ENCODE data around the gene KRTAP5-1. TPM values are rescaled to one million over a fixed set of nuclear protein-coding genes. Genes with fewer than 3 reads are reported as not detected.
"Not testable (repeated sequence)": the region's sequence is repeated elsewhere in the genome, so short reads cannot be mapped to it uniquely, and the experiment has no call there.

The KRTAP5-1 gene
- total RNA-seq, 2 donors from 2014 or later: not detected

- ATAC-seq (ENCODE audit: insufficient number of reproducible peaks, low FRiP score, low read depth) (no peak), DNase-seq (ENCODE audit: low spot score) (no peak)
- no peak overlapping the region for H3K27ac ChIP-seq
- TF ChIP-seq, protein P1, sequence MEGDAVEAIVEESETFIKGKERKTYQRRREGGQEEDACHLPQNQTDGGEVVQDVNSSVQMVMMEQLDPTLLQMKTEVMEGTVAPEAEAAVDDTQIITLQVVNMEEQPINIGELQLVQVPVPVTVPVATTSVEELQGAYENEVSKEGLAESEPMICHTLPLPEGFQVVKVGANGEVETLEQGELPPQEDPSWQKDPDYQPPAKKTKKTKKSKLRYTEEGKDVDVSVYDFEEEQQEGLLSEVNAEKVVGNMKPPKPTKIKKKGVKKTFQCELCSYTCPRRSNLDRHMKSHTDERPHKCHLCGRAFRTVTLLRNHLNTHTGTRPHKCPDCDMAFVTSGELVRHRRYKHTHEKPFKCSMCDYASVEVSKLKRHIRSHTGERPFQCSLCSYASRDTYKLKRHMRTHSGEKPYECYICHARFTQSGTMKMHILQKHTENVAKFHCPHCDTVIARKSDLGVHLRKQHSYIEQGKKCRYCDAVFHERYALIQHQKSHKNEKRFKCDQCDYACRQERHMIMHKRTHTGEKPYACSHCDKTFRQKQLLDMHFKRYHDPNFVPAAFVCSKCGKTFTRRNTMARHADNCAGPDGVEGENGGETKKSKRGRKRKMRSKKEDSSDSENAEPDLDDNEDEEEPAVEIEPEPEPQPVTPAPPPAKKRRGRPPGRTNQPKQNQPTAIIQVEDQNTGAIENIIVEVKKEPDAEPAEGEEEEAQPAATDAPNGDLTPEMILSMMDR (IDR thresholded peaks at IDR 0.05): no peak
- H3K27me3 ChIP-seq (replicated peaks; ENCODE audit: insufficient read depth): no peaks in the 10 kb centered on the region
- H3K9me3 ChIP-seq: no peaks in the 10 kb centered on the region
- no peaks in the 10 kb centered on the region for H3K4me1 ChIP-seq (ENCODE audit: control insufficient read depth in 1 of 2, low read depth in 2 of 2)
- no peak overlapping the region for H3K4me3 ChIP-seq
- H3K36me3 ChIP-seq: no peaks in the 10 kb centered on the region
These were observed 1.6 kb upstream of the KRTAP5-1 start for GRCh38 chr11:1586699-1587098.

- not testable (repeated sequence) for DNase-seq (ENCODE audit: low spot score); H3K27ac ChIP-seq; H3K9me3 ChIP-seq; ATAC-seq (ENCODE audit: insufficient number of reproducible peaks, low FRiP score, low read depth); H3K27me3 ChIP-seq (replicated peaks; ENCODE audit: insufficient read depth); H3K4me1 ChIP-seq (ENCODE audit: control insufficient read depth in 1 of 2, low read depth in 2 of 2); H3K36me3 ChIP-seq; H3K4me3 ChIP-seq
These were observed 2.2 kb downstream of the KRTAP5-1 start for GRCh38 chr11:1582909-1583308.

GRCh38 chr11:1581976-1582375, 3.1 kb downstream of the KRTAP5-1 start:
- TF ChIP-seq, protein P1 (IDR thresholded peaks at IDR 0.05): no peak
- H3K36me3 ChIP-seq: no peaks in the 10 kb centered on the region
- H3K9me3 ChIP-seq: no peaks in the 10 kb centered on the region
- H3K27ac ChIP-seq: no peak overlapping the region
- H3K4me3 ChIP-seq: no peak overlapping the region
- H3K4me1 ChIP-seq (ENCODE audit: control insufficient read depth in 1 of 2, low read depth in 2 of 2): no peaks in the 10 kb centered on the region
- H3K27me3 ChIP-seq (replicated peaks; ENCODE audit: insufficient read depth): no peaks in the 10 kb centered on the region
- DNase-seq (ENCODE audit: low spot score) (no peak), ATAC-seq (ENCODE audit: insufficient number of reproducible peaks, low FRiP score, low read depth) (no peak)

DNA sequence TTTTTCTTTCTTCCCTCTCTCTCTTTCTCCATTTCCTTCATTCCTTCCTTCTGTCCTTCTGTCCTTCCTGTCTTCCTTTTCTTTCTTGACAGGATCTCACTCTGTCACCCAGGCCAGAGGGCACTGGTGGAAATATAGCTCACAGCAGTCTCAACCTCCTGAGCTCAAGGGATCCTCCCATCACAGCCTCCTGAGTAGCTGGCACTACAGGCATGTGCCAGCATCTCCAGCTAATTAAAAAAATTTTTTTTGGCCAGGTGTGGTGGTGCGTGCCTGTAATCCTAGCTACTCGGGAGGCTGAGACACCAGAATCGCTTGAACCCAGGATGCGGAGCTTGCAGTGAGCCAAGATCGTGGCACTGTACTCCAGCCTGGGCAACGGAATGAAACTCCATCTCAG, 8.3 kb downstream of the KRTAP5-1 start:
- H3K36me3 ChIP-seq: no peaks in the 10 kb centered on the region
- ATAC-seq (ENCODE audit: insufficient number of reproducible peaks, low FRiP score, low read depth): no peak
- TF ChIP-seq, protein P1 (IDR thresholded peaks at IDR 0.05): no peak
- H3K27ac ChIP-seq: no peak overlapping the region
- no peak for DNase-seq (ENCODE audit: low spot score)
- H3K4me1 ChIP-seq (ENCODE audit: control insufficient read depth in 1 of 2, low read depth in 2 of 2): peaks cover 5 to 20% of the 10 kb centered on the region in 2 donors
- H3K4me3 ChIP-seq: no peak overlapping the region
- H3K9me3 ChIP-seq: no peaks in the 10 kb centered on the region
- H3K27me3 ChIP-seq (replicated peaks; ENCODE audit: insufficient read depth): no peaks in the 10 kb centered on the region

DNA sequence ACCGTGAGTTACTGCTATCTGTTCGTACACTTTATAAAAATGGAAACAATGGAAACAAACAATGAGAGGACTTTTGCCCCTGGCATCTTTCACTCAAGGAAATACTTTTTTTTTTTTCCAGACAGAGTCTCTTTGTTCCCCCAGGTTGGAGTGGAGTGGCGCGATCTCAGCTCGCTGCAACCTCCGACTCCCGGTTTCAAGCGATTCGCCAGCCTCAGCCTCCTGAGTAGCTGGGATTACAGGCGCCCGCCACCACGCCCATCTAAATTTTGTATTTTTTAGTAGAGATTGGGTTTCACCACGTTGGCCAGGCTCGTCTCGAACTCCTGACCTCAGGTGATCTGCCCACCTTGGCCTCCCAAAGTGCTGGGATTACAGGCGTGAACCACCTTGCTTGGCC, 9.3 kb downstream of the KRTAP5-1 start:
- H3K36me3 ChIP-seq; H3K27me3 ChIP-seq (replicated peaks; ENCODE audit: insufficient read depth); DNase-seq (ENCODE audit: low spot score); H3K9me3 ChIP-seq; H3K27ac ChIP-seq; H3K4me3 ChIP-seq; ATAC-seq (ENCODE audit: insufficient number of reproducible peaks, low FRiP score, low read depth): not testable (repeated sequence)
- H3K4me1 ChIP-seq (ENCODE audit: control insufficient read depth in 1 of 2, low read depth in 2 of 2): peaks cover 5 to 26% of the 10 kb centered on the region in 2 donors

DNA sequence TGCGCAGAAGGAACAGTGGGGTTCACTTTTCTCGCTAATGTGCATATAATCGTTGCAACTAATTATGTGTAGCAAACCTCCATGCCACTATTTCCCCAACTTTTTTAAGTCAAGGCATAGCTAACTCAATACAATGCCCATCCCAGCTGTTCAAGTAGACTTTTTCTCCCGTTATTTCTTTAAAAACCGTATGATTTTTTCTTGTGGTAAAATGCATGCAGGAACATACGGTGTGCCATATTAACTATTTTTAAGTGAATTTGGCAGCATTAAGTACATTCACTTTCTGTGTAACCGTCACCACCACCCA, 10.2 kb downstream of the KRTAP5-1 start:
- no peak overlapping the region for H3K4me3 ChIP-seq
- no peaks in the 10 kb centered on the region for H3K9me3 ChIP-seq
- TF ChIP-seq, protein P1 (IDR thresholded peaks at IDR 0.05): no peak
- no peaks in the 10 kb centered on the region for H3K27me3 ChIP-seq (replicated peaks; ENCODE audit: insufficient read depth)
- no peak for ATAC-seq (ENCODE audit: insufficient number of reproducible peaks, low FRiP score, low read depth)
- H3K36me3 ChIP-seq: no peaks in the 10 kb centered on the region
- no peak for DNase-seq (ENCODE audit: low spot score)
- H3K4me1 ChIP-seq (ENCODE audit: control insufficient read depth in 1 of 2, low read depth in 2 of 2): peaks cover 9 to 34% of the 10 kb centered on the region in 2 donors
- H3K27ac ChIP-seq: no peak overlapping the region

All from thoracic aorta (tissue), 2 donors.